Measurements from ENCODE around the gene MYO1H.
"Not testable (repeated sequence)": the region's sequence is repeated elsewhere in the genome, so short reads cannot be mapped to it uniquely, and the experiment has no call there.

GRCh38 chr12:109473526-109474270 lies 126.0 kb downstream of the MYO1H start:
- not testable (repeated sequence) for TF ChIP-seq MAX (IDR thresholded peaks at IDR 0.05; ENCODE audit: low read depth, low read length); CTCF (IDR thresholded peaks at IDR 0.05; ENCODE audit: low read depth, low read length); MYC (IDR thresholded peaks at IDR 0.05; ENCODE audit: low read depth, low read length); POLR2A (IDR thresholded peaks at IDR 0.05; ENCODE audit: extremely low read depth, insufficient read length)
